Loucy (cell line): Measurements from ENCODE around the gene AIG1.

ENCODE experiments used
- H2AFZ ChIP-seq: fragments of 200-600 bp; sonication (generic); 2 replicates; pipeline ENCODE4 v1.6.0; 2016; ENCODE audit warnings: antibody characterized with exemption, mild to moderate bottlenecking, low read length, moderate library complexity
- H3F3A ChIP-seq: fragments of 200-600 bp; 2 replicates; pipeline ENCODE4 v1.6.0; 2016; ENCODE audit warnings: antibody characterized with exemption, low read depth, mild to moderate bottlenecking
- H3K27me3 ChIP-seq: fragments of 200-600 bp; sonication (generic); 2 replicates; pipeline ENCODE4 v1.6.1; 2014; ENCODE audit warnings: low read length, mild to moderate bottlenecking; ENCODE audit not compliant: insufficient read depth, poor library complexity, severe bottlenecking
- H3K36me3 ChIP-seq: fragments of 200-600 bp; sonication (generic); 2 replicates; pipeline ENCODE4 v1.6.1; 2016; ENCODE audit warnings: low read length; ENCODE audit not compliant: insufficient read depth
- H3K4me1 ChIP-seq: fragments of 200-600 bp; sonication (generic); 2 replicates; pipeline ENCODE4 v1.5.1; 2014; ENCODE audit warnings: low read length, mild to moderate bottlenecking; ENCODE audit not compliant: insufficient read depth, poor library complexity, severe bottlenecking
- H3K4me2 ChIP-seq: fragments of 200-600 bp; sonication (generic); 2 replicates; pipeline ENCODE4 v1.6.0; 2014; ENCODE audit warnings: antibody characterized with exemption, low read length, low read depth, mild to moderate bottlenecking; ENCODE audit not compliant: poor library complexity, severe bottlenecking
- H3K4me3 ChIP-seq: fragments of 200-600 bp; sonication (generic); 2 replicates; pipeline ENCODE4 v1.5.1; 2014; ENCODE audit warnings: low read length, mild to moderate bottlenecking, mixed read lengths; ENCODE audit not compliant: poor library complexity, severe bottlenecking
- H3K79me2 ChIP-seq: fragments of 200-600 bp; sonication (generic); 2 replicates; pipeline ENCODE4 v1.6.1; 2014; ENCODE audit warnings: low read length; ENCODE audit not compliant: insufficient read depth
- H3K9ac ChIP-seq: fragments of 200-600 bp; sonication (generic); 2 replicates; pipeline ENCODE4 v1.6.0; 2014; ENCODE audit warnings: mild to moderate bottlenecking, low read depth, low read length, moderate library complexity; ENCODE audit not compliant: poor library complexity, severe bottlenecking
- H3K9me2 ChIP-seq: fragments of 200-600 bp; sonication (generic); replicated peaks from 2 replicates; pipeline ENCODE4 v1.6.1; 2016; ENCODE audit warnings: low read depth, low read length, mixed read lengths
- H3K9me3 ChIP-seq: fragments of 200-600 bp; sonication (generic); 2 replicates; pipeline ENCODE4 v1.6.1; 2014; ENCODE audit warnings: mild to moderate bottlenecking, antibody characterized with exemption, low read length, low read depth; ENCODE audit not compliant: insufficient read depth
- H4K20me1 ChIP-seq: fragments of 200-600 bp; sonication (generic); 2 replicates; pipeline ENCODE4 v1.6.0; 2014; ENCODE audit warnings: antibody characterized with exemption, low read length, mild to moderate bottlenecking; ENCODE audit not compliant: insufficient read depth, poor library complexity, severe bottlenecking
- EZH2phosphoT487 ChIP-seq: fragments of 200-600 bp; IDR thresholded peaks from 2 replicates; pipeline ENCODE4 v1.6.1; 2018; ENCODE audit warnings: antibody characterized with exemption, mild to moderate bottlenecking, moderate library complexity, borderline replicate concordance
- TF ChIP-seq, protein P1 (sequence below): fragments of 200-600 bp; sonication (generic); conservative IDR thresholded peaks from 2 replicates; pipeline ENCODE4 v1.5.1; 2014; ENCODE audit warnings: mild to moderate bottlenecking, antibody characterized with exemption, low read length

AIG1 gene

DNA sequence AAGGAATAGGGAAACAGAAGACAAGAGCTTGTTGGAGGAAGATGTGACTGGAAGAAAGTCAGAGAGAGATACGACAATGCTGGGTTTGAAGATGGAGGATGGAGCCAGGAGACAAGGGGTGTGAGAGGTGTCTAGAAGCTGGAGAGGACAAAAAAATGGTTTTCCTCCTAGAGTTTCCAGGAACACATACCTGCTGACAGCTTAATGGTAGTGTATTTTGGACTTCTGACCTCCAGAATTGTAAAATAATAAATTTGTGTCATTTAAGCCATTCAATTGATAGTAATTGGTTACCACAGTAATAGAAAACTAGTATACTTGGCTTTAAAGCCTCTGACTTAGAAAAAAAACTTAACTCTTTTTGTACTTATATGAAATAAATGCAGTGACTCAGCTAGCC lies 3.6 kb downstream of the AIG1 start:
- Histone ChIP-seq H3K4me1 (peaks cover 70% of the 10 kb centered on the region), H3F3A (no peaks in the 10 kb centered on the region), H3K9ac (peak overlapping the region; percentile 94), H3K9me2 (no peaks in the 10 kb centered on the region), H3K4me3 (peak overlapping the region; percentile 94), H3K36me3 (no peaks in the 10 kb centered on the region), H3K9me3 (no peaks in the 10 kb centered on the region), H3K27me3 (no peaks in the 10 kb centered on the region), H3K79me2 (peaks cover 33% of the 10 kb centered on the region), H3K4me2 (peak overlapping the region; percentile 93), H4K20me1 (no peaks in the 10 kb centered on the region), H2AFZ (no peak overlapping the region; the same call in 1 of the 2 replicates)
- no peak for TF ChIP-seq EZH2phosphoT487
- TF ChIP-seq, protein P1, sequence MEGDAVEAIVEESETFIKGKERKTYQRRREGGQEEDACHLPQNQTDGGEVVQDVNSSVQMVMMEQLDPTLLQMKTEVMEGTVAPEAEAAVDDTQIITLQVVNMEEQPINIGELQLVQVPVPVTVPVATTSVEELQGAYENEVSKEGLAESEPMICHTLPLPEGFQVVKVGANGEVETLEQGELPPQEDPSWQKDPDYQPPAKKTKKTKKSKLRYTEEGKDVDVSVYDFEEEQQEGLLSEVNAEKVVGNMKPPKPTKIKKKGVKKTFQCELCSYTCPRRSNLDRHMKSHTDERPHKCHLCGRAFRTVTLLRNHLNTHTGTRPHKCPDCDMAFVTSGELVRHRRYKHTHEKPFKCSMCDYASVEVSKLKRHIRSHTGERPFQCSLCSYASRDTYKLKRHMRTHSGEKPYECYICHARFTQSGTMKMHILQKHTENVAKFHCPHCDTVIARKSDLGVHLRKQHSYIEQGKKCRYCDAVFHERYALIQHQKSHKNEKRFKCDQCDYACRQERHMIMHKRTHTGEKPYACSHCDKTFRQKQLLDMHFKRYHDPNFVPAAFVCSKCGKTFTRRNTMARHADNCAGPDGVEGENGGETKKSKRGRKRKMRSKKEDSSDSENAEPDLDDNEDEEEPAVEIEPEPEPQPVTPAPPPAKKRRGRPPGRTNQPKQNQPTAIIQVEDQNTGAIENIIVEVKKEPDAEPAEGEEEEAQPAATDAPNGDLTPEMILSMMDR, result no peak

DNA sequence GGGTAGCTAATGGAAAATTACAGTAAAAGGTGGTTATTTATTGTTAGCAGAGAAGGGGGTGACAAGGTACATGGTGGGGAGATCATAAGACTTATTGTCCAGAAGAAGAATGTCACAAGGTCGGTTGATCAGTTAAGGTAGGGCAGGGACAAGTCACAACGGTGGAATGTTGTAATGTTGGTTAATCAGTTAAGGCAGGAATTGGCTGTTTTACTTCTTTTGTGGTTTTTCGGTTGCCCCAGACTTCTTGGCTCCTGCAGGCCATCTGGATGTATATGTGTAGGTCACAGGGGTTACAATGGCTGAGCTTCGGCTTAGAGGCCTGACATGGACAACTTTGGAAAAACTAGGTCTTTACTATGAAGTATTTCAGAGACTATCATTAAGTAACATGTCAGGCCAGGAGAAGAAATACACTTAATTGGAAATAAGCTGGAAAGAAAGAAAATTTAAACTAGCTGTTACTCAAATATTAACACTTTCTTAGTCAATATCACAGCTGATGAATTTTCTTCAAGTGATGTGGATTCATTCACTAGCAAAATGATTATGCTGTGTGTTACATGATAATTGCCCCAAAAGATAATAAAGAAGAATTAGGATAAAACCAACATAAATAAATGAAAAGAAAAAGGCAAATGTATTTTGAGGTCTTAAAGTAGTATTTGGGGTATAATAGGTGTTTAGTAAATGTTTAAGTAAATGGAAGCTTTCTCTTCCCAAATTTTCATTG lies 4.4 kb downstream of the AIG1 start:
- peak overlapping the region; percentile 94 for H3K9ac ChIP-seq
- peak overlapping the region; percentile 93 for H3K4me2 ChIP-seq
- peak overlapping the region; percentile 16; the same call in 1 of the 2 replicates for H2AFZ ChIP-seq
- H3K9me2 ChIP-seq, result no peaks in the 10 kb centered on the region
- H4K20me1 ChIP-seq, result no peaks in the 10 kb centered on the region
- TF ChIP-seq EZH2phosphoT487, result no peak
- TF ChIP-seq, protein P1, result no peak
- H3K27me3 ChIP-seq, result no peaks in the 10 kb centered on the region
- no peaks in the 10 kb centered on the region for H3K9me3 ChIP-seq
- peaks cover 33% of the 10 kb centered on the region for H3K79me2 ChIP-seq
- H3K4me1 ChIP-seq, result peaks cover 70% of the 10 kb centered on the region
- no peaks in the 10 kb centered on the region for H3F3A ChIP-seq
- H3K36me3 ChIP-seq, result no peaks in the 10 kb centered on the region
- H3K4me3 ChIP-seq, result peak overlapping the region; percentile 94

DNA sequence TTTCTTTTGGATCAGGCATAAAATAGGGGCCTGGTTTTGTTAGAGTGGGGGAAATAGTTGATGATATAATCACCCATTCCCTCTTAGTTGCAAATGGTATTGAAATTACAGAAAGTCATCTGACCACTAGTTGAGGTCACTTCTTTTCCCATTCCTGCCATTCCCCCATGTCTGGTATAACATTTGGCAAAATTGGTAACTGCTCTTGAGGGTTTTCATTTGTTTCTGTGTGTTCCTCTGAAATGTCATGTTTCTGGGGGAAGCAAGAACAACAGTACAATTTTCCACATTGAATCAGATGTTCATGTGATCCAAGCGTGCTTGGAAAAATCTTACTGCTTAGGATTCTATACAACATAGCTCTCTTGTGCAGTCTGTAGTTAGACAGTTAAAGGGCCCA lies 7.3 kb downstream of the AIG1 start:
- peak overlapping the region; percentile 25 for H3K4me2 ChIP-seq
- H3K27me3 ChIP-seq, result no peaks in the 10 kb centered on the region
- peaks cover 10% of the 10 kb centered on the region for H3K79me2 ChIP-seq
- no peaks in the 10 kb centered on the region for H4K20me1 ChIP-seq
- no peaks in the 10 kb centered on the region for H3K36me3 ChIP-seq
- no peak overlapping the region for H3K4me3 ChIP-seq
- TF ChIP-seq, protein P1, result no peak
- TF ChIP-seq EZH2phosphoT487, result no peak
- H3F3A ChIP-seq, result no peaks in the 10 kb centered on the region
- H3K9ac ChIP-seq, result no peak overlapping the region
- peaks cover 60% of the 10 kb centered on the region for H3K4me1 ChIP-seq
- H3K9me3 ChIP-seq, result no peaks in the 10 kb centered on the region
- H2AFZ ChIP-seq, result no peak overlapping the region
- H3K9me2 ChIP-seq, result no peaks in the 10 kb centered on the region
